H1 (cell line): Measurements from ENCODE around the gene ZNF775. TPM values are rescaled to one million over a fixed set of nuclear protein-coding genes. Genes with fewer than 3 reads are reported as not detected.

Experiments
- CTCF ChIA-PET: fragments of 300-600 bp; sonication (Branson Sonifier 250); formaldehyde crosslinking; loops from one replicate; lab custom pipeline; 2021; ENCODE audit not compliant: partially characterized antibody; lab: Charles Lee
- POLR2A ChIA-PET: fragments of 300-600 bp; sonication (Branson Sonifier 250); formaldehyde crosslinking; loops from one replicate; lab custom pipeline; 2021; ENCODE audit warnings: inconsistent platforms; ENCODE audit not compliant: partially characterized antibody; lab: Charles Lee
- DNase-seq, 2 experiments: peaks; one replicate each; pipeline versions ENCODE4 v3.0.0 to v3.0.0-alpha.2; 2010 to 2022; ENCODE audit warnings: low spot score in 2 of 2, low read depth in 1 of 2, mixed read lengths in 1 of 2
- FAIRE-seq: peaks from 2 replicates; lab custom pipeline; 2011; peaks lifted over from hg19 to GRCh38; lab: Jason Lieb, UNC
- H2AFZ ChIP-seq: 2 replicates; pipeline ENCODE4 v1.8.1; 2012; ENCODE audit warnings: low read length, inconsistent platforms
- H2AK5ac ChIP-seq: 2 replicates; pipeline ENCODE4 v1.6.1; 2013; ENCODE audit warnings: low read depth, low read length
- H2BK120ac ChIP-seq: replicated peaks from 2 replicates; pipeline ENCODE3; 2013; ENCODE audit warnings: low read depth, low read length, inconsistent platforms
- H2BK12ac ChIP-seq: 2 replicates; pipeline ENCODE4 v1.6.1; 2013; ENCODE audit warnings: low read depth, low read length
- H2BK15ac ChIP-seq: 2 replicates; pipeline ENCODE4 v1.6.1; 2013; ENCODE audit warnings: low read length
- H2BK20ac ChIP-seq: 2 replicates; pipeline ENCODE4 v1.6.1; 2013; ENCODE audit warnings: low read length
- H2BK5ac ChIP-seq: 2 replicates; pipeline ENCODE4 v1.6.1; 2013; ENCODE audit warnings: low read depth, low read length
- H3K14ac ChIP-seq: 2 replicates; pipeline ENCODE4 v1.6.1; 2013; ENCODE audit warnings: inconsistent platforms; ENCODE audit not compliant: insufficient read length
- H3K18ac ChIP-seq: 2 replicates; pipeline ENCODE4 v1.6.1; 2013; ENCODE audit warnings: low read length; ENCODE audit errors: extremely low read depth
- H3K23ac ChIP-seq: 2 replicates; pipeline ENCODE4 v1.6.1; 2013; ENCODE audit warnings: inconsistent platforms; ENCODE audit not compliant: insufficient read length
- H3K23me2 ChIP-seq: 2 replicates; pipeline ENCODE4 v1.6.1; 2013; ENCODE audit warnings: low read depth, low read length
- H3K27ac ChIP-seq: 2 replicates; pipeline ENCODE4 v1.6.1; 2011; ENCODE audit warnings: low read depth, low read length, inconsistent platforms
- H3K27me3 ChIP-seq, 4 experiments: replicated peaks in 1 of 4; 1 replicate in 1 of 4; 2 replicates in 3 of 4; pipeline versions ENCODE4 v1.6.1 to v1.8.1; 2011 to 2013; ENCODE audit warnings: low read length in 3 of 4, mild to moderate bottlenecking in 3 of 4, inconsistent platforms in 2 of 4, mixed read lengths in 2 of 4, moderate library complexity in 1 of 4; ENCODE audit not compliant: control insufficient read depth in 3 of 4, insufficient read depth in 3 of 4; ENCODE audit errors: extremely low read depth in 1 of 4
- H3K36me3 ChIP-seq, 4 experiments: 2 replicates each; pipeline versions ENCODE4 v1.6.1 to v1.8.1; 2011 to 2013; ENCODE audit warnings: mild to moderate bottlenecking in 4 of 4, low read length in 3 of 4, moderate library complexity in 2 of 4, control low read depth in 1 of 4, inconsistent platforms in 1 of 4; ENCODE audit not compliant: insufficient read depth in 4 of 4, control insufficient read depth in 2 of 4
- H3K4ac ChIP-seq: replicated peaks from 2 replicates; pipeline ENCODE3; 2013; ENCODE audit warnings: low read length, low read depth, mixed read lengths, inconsistent platforms; ENCODE audit not compliant: insufficient read length
- H3K4me1 ChIP-seq, 4 experiments: replicated peaks in 1 of 4; 1 replicate in 1 of 4; 2 replicates in 3 of 4; pipeline versions ENCODE4 v1.6.1 to v1.8.1; 2011 to 2013; ENCODE audit warnings: low read length in 3 of 4, inconsistent platforms in 2 of 4, mixed read lengths in 1 of 4; ENCODE audit not compliant: insufficient read depth in 4 of 4, control insufficient read depth in 3 of 4
- H3K4me2 ChIP-seq, 2 experiments: 2 replicates each; pipeline versions ENCODE4 v1.6.1 to v1.8.1; 2011 to 2013; ENCODE audit warnings: low read depth in 2 of 2, low read length in 2 of 2, control low read depth in 1 of 2, inconsistent platforms in 1 of 2, mild to moderate bottlenecking in 1 of 2; ENCODE audit not compliant: insufficient read depth in 1 of 2
- H3K4me3 ChIP-seq, 4 experiments: fragments of 200-600, 300-600 bp in 1 of 4; sonication (generic), shearing (Covaris generic), sonication (Bioruptor Twin) in 1 of 4; 2 replicates each; pipeline versions ENCODE4 v1.5.1 to v1.8.1; 2011 to 2016; ENCODE audit warnings: low read length in 4 of 4, low read depth in 3 of 4, control low read depth in 2 of 4, inconsistent platforms in 2 of 4, mild to moderate bottlenecking in 2 of 4, mixed read lengths in 1 of 4, moderate library complexity in 1 of 4; ENCODE audit not compliant: insufficient read depth in 2 of 4; ENCODE audit errors: extremely low read depth in 1 of 4
- H3K56ac ChIP-seq: replicated peaks from 2 replicates; pipeline ENCODE3; 2013; ENCODE audit warnings: low read depth, mild to moderate bottlenecking, mixed read lengths, low read length, inconsistent platforms; ENCODE audit not compliant: insufficient read length
- H3K79me1 ChIP-seq: 2 replicates; pipeline ENCODE4 v1.6.1; 2013; ENCODE audit warnings: low read depth, low read length, control low read depth
- H3K79me2 ChIP-seq, 2 experiments: 2 replicates each; pipeline versions ENCODE4 v1.6.1 to v1.8.1; 2012 to 2013; ENCODE audit warnings: low read length in 2 of 2, mild to moderate bottlenecking in 2 of 2, inconsistent platforms in 1 of 2; ENCODE audit not compliant: insufficient read depth in 2 of 2, control insufficient read depth in 1 of 2
- H3K9ac ChIP-seq, 4 experiments: replicated peaks in 1 of 4; 1 replicate in 1 of 4; 2 replicates in 3 of 4; pipeline versions ENCODE4 v1.6.1 to v1.8.1; 2011 to 2013; ENCODE audit warnings: low read depth in 3 of 4, low read length in 3 of 4, control low read depth in 2 of 4, mild to moderate bottlenecking in 2 of 4, moderate library complexity in 2 of 4, inconsistent platforms in 1 of 4; ENCODE audit errors: extremely low read depth in 1 of 4
- H3K9me3 ChIP-seq, 2 experiments: 2 replicates each; pipeline versions ENCODE4 v1.6.1 to v1.8.1; 2012 to 2013; ENCODE audit warnings: mild to moderate bottlenecking in 2 of 2, moderate library complexity in 2 of 2, control low read depth in 1 of 2, inconsistent platforms in 1 of 2, low read depth in 1 of 2, low read length in 1 of 2, mixed read lengths in 1 of 2; ENCODE audit not compliant: insufficient read depth in 2 of 2
- H4K20me1 ChIP-seq, 2 experiments: replicated peaks in 1 of 2; 2 replicates each; pipeline versions ENCODE3 to v1.8.1; 2011 to 2013; ENCODE audit warnings: inconsistent platforms in 2 of 2, low read length in 2 of 2, mild to moderate bottlenecking in 1 of 2; ENCODE audit not compliant: insufficient read depth in 2 of 2, control insufficient read depth in 1 of 2
- H4K5ac ChIP-seq: 2 replicates; pipeline ENCODE4 v1.6.1; 2013; ENCODE audit warnings: low read length, low read depth, mixed read lengths, inconsistent platforms; ENCODE audit not compliant: insufficient read length
- H4K8ac ChIP-seq: 2 replicates; pipeline ENCODE4 v1.8.0; 2013; ENCODE audit warnings: mild to moderate bottlenecking, moderate library complexity, low read length, inconsistent platforms; ENCODE audit not compliant: insufficient read depth; ENCODE audit errors: extremely low read depth
- H4K91ac ChIP-seq: replicated peaks from 2 replicates; pipeline ENCODE3; 2013; ENCODE audit warnings: low read length, mixed read lengths, inconsistent platforms; ENCODE audit not compliant: insufficient read length
- ASH2L ChIP-seq: fragments of 200-600, 300-600 bp; sonication (generic); IDR thresholded peaks from one replicate; pipeline ENCODE4 v1.7.1; 2017; ENCODE audit warnings: low read length
- CHD1 ChIP-seq: IDR thresholded peaks from 2 replicates; pipeline ENCODE4 v1.6.1; 2012; ENCODE audit warnings: low read depth, low read length, improper control_type of control experiment
- EGR1 ChIP-seq: IDR thresholded peaks from 2 replicates; pipeline ENCODE4 v1.6.1; 2011; ENCODE audit warnings: low read depth, low read length, borderline replicate concordance
- FOSL1 ChIP-seq: IDR thresholded peaks from 2 replicates; pipeline ENCODE4 v1.6.1; 2011; ENCODE audit warnings: mild to moderate bottlenecking, low read depth, low read length, moderate library complexity; ENCODE audit not compliant: insufficient read depth
- JUN ChIP-seq: IDR thresholded peaks from 2 replicates; pipeline ENCODE4 v1.6.1; 2011; ENCODE audit warnings: low read depth, mild to moderate bottlenecking, improper control_type of control experiment, low read length
- MAFK ChIP-seq: IDR thresholded peaks from 2 replicates; pipeline ENCODE4 v1.6.1; 2012; ENCODE audit warnings: low read depth, mild to moderate bottlenecking, improper control_type of control experiment, low read length
- RXRA ChIP-seq: IDR thresholded peaks from 2 replicates; pipeline ENCODE4 v1.6.1; 2011; ENCODE audit warnings: low read depth, mild to moderate bottlenecking, low read length, moderate library complexity; ENCODE audit not compliant: insufficient read depth
- SIN3A ChIP-seq, 2 experiments: IDR thresholded peaks in 1 of 2; conservative IDR thresholded peaks in 1 of 2; 2 replicates each; pipeline ENCODE4 v1.6.1; 2011 to 2012; ENCODE audit warnings: low read length in 2 of 2, improper control_type of control experiment in 1 of 2, low read depth in 1 of 2, mild to moderate bottlenecking in 1 of 2
- SIX5 ChIP-seq: IDR thresholded peaks from 2 replicates; pipeline ENCODE4 v1.6.1; 2011; ENCODE audit warnings: mild to moderate bottlenecking, low read depth, low read length
- SUZ12 ChIP-seq: fragments of 200-600 bp; sonication (generic); IDR thresholded peaks from 2 replicates; pipeline ENCODE4 v1.6.1; 2012; ENCODE audit warnings: mild to moderate bottlenecking, inconsistent platforms, low read length, moderate library complexity, mixed read lengths
- TAF1 ChIP-seq: IDR thresholded peaks from 2 replicates; pipeline ENCODE4 v1.6.1; 2011; ENCODE audit warnings: mild to moderate bottlenecking, low read depth, low read length
- TEAD4 ChIP-seq: IDR thresholded peaks from 2 replicates; pipeline ENCODE4 v1.6.1; 2012; ENCODE audit warnings: low read depth, low read length, inconsistent platforms, mixed read lengths
- ZNF274 ChIP-seq: IDR thresholded peaks from 2 replicates; pipeline ENCODE4 v1.7.0; 2012; ENCODE audit warnings: low read length, borderline replicate concordance; ENCODE audit errors: extremely low read depth
- WGBS, 2 experiments: shearing (Covaris generic) in 1 of 2; methylation state at CpG; one replicate each; pipeline versions ENCODE4 v1.1.6 to v1.1.7; 2013 to 2015; ENCODE audit warnings: low lambda C conversion rate in 2 of 2, mixed read lengths in 2 of 2, inconsistent platforms in 1 of 2, low coverage in 1 of 2, missing lambda C conversion rate in 1 of 2; ENCODE audit not compliant: insufficient replicate concordance in 2 of 2, insufficient coverage in 1 of 2, insufficient read length in 1 of 2; ENCODE audit errors: extremely low coverage in 1 of 2, missing lambda C conversion rate in 1 of 2; 5-methylcytosine and 5-hydroxymethylcytosine counted together
- polyA plus RNA-seq, 7 experiments: library from polyadenylated mRNA; depleted of rRNA in 3 of 7; stranded (reverse) in 5 of 7; unstranded in 2 of 7; fragments of >200 nt in 5 of 7; fragments of 200-250 nt in 2 of 7; gene quantifications; 1 replicate in 5 of 7; 2 replicates in 1 of 7; 4 replicates in 1 of 7; pipeline versions ENCODE4 v1.2.1 to v1.2.3, GENCODE V29; 2011 to 2013; ENCODE audit warnings: missing spikeins in 2 of 7, mixed read lengths in 2 of 7
- total RNA-seq: library from RNA; stranded (reverse); fragmentation: NEBNext Ultra II Directional; extraction: Animal tissue kit (Norgen Biotek cat#: 25700); gene quantifications from 2 replicates; pipeline ENCODE4 v1.2.1, GENCODE V29; 2021
- TF ChIP-seq, protein P1 (sequence below): IDR thresholded peaks from 2 replicates; pipeline ENCODE4 v1.6.1; 2011; ENCODE audit warnings: low read length, improper control_type of control experiment

Gene ZNF775
- total and polyA plus RNA-seq, 2 of the 8 experiments (the other 6 are each of a cell fraction or from before 2014, with no cell fraction given) = 13.6 to 21.5 TPM

- no peak overlapping the region for H3K4me2 ChIP-seq
- no peak overlapping the region for H2BK5ac ChIP-seq
- H3K27me3 ChIP-seq = no peaks in the 10 kb centered on the region
- no peak overlapping the region for H4K91ac ChIP-seq
- CTCF ChIA-PET = interaction anchor here (1.1 to 2.1 kb wide), 9 partner anchors 8 to 91 kb away, joined by 3 to 18 read pairs (median 4); partner anchors contain the start of gene REPIN1
- no peak overlapping the region for H3K27ac ChIP-seq
- peaks cover 12 to 27% (median 17%) of the 10 kb centered on the region in 4 experiments for H3K36me3 ChIP-seq
- no peak overlapping the region for H3K9ac ChIP-seq
- whole genome bisulfite sequencing, 2 experiments = 68% methylated on average over 3 of the region's 3 CpGs; no CpG with 5 or more reads in 1 of the 2 experiments
- H2BK15ac ChIP-seq = no peak overlapping the region
- no peak overlapping the region for H3K23ac ChIP-seq
- H3K9me3 ChIP-seq = no peaks in the 10 kb centered on the region
- H3K18ac ChIP-seq = no peak overlapping the region
- POLR2A ChIA-PET = interaction anchor here (0.7 to 6.1 kb wide), 13 partner anchors 9 to 42 kb away, joined by 3 to 93 read pairs (median 5); partner anchors contain the start of gene REPIN1
- H2AK5ac ChIP-seq = no peak overlapping the region
- peaks cover 11% of the 10 kb centered on the region for H3K23me2 ChIP-seq
- no peak overlapping the region for H3K56ac ChIP-seq
- no peak overlapping the region for H2BK20ac ChIP-seq
- H3K79me1 ChIP-seq = peaks cover 22% of the 10 kb centered on the region
- no peak overlapping the region for H4K5ac ChIP-seq
- H2AFZ ChIP-seq = no peak overlapping the region
- peaks cover 0 to 49% of the 10 kb centered on the region in 2 experiments for H3K79me2 ChIP-seq
- H3K14ac ChIP-seq = no peak overlapping the region
- DNase-seq (no peak), FAIRE-seq (no peak)
- no peak overlapping the region for H4K8ac ChIP-seq
- no peak overlapping the region for H3K4me3 ChIP-seq
- no peak overlapping the region for H3K4ac ChIP-seq
- no peak overlapping the region for H2BK12ac ChIP-seq
- H4K20me1 ChIP-seq = peaks cover 0 to 11% of the 10 kb centered on the region in 2 experiments
- H3K4me1 ChIP-seq = peaks cover 14 to 35% (median 19%) of the 10 kb centered on the region in 4 experiments
- no peak overlapping the region for H2BK120ac ChIP-seq
- TF ChIP-seq MAFK (no peak), JUN (no peak), SIN3A (conservative IDR thresholded peaks at IDR 0.05 in 1 of 2, IDR thresholded peaks at IDR 0.05 in 1 of 2; ENCODE audit: low read depth in 1 of 2, low read length in 2 of 2) (no peak), EGR1 (no peak), CHD1 (no peak), TEAD4 (no peak), ASH2L (no peak), FOSL1 (no peak), RXRA (no peak), ZNF274 (no peak), TAF1 (no peak), SUZ12 (no peak), SIX5 (no peak)
- TF ChIP-seq, protein P1, sequence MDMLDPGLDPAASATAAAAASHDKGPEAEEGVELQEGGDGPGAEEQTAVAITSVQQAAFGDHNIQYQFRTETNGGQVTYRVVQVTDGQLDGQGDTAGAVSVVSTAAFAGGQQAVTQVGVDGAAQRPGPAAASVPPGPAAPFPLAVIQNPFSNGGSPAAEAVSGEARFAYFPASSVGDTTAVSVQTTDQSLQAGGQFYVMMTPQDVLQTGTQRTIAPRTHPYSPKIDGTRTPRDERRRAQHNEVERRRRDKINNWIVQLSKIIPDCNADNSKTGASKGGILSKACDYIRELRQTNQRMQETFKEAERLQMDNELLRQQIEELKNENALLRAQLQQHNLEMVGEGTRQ = no peak
These were observed 1.9 kb upstream of the ZNF775 start for GRCh38 chr7:150377196-150377595.
